Thoracic aorta (tissue), 2 donors: ENCODE results near the gene SYNM. TPM values are rescaled to one million over a fixed set of nuclear protein-coding genes. Genes with fewer than 3 reads are reported as not detected.

Experiments
- ATAC-seq: fragments of 150-250 bp; one replicate; pipeline ENCODE4 v1.8.0; 2017; ENCODE audit warnings: low read depth; ENCODE audit not compliant: insufficient number of reproducible peaks, low FRiP score
- DNase-seq: peaks from one replicate; pipeline ENCODE4 v3.0.0-alpha.2; 2020; ENCODE audit warnings: low spot score
- H3K27ac ChIP-seq, 2 donors: fragments of 200-600 bp; sonication (generic); 1 replicate in 1 of 2; 2 replicates in 1 of 2; pipeline ENCODE4 v1.5.1; 2016; ENCODE audit warnings: mild to moderate bottlenecking in 2 of 2, moderate library complexity in 2 of 2
- H3K27me3 ChIP-seq: fragments of 200-600 bp; sonication (generic); replicated peaks from 2 replicates; pipeline ENCODE4 v1.6.0; 2016; ENCODE audit warnings: mild to moderate bottlenecking; ENCODE audit not compliant: insufficient read depth
- H3K36me3 ChIP-seq: fragments of 200-600 bp; sonication (generic); one replicate; pipeline ENCODE4 v1.5.1; 2016
- H3K4me1 ChIP-seq, 2 donors: fragments of 200-600 bp; sonication (generic); 1 replicate in 1 of 2; 2 replicates in 1 of 2; pipeline versions ENCODE4 v1.5.1 to v1.6.0; 2016; ENCODE audit warnings: low read depth in 2 of 2, mild to moderate bottlenecking in 1 of 2; ENCODE audit not compliant: control insufficient read depth in 1 of 2
- H3K4me3 ChIP-seq: fragments of 200-600 bp; sonication (generic); 2 replicates; pipeline ENCODE4 v1.5.1; 2016; ENCODE audit warnings: mild to moderate bottlenecking
- H3K9me3 ChIP-seq: fragments of 200-600 bp; sonication (generic); 2 replicates; pipeline ENCODE4 v1.5.1; 2016
- total RNA-seq, 2 donors: library from RNA; depleted of rRNA; stranded (reverse); fragments of >200 nt; gene quantifications; one replicate each; pipeline versions ENCODE4 v1.1.0 to v1.2.3, GENCODE V29; 2016
- TF ChIP-seq, protein P1 (sequence below): fragments of 200-600 bp; sonication (generic); IDR thresholded peaks from one replicate; pipeline ENCODE4 v1.5.1; 2019; ENCODE audit warnings: antibody characterized with exemption

SYNM gene
- total RNA-seq, 2 donors from 2014 or later, result 60.9 to 102 TPM

DNA sequence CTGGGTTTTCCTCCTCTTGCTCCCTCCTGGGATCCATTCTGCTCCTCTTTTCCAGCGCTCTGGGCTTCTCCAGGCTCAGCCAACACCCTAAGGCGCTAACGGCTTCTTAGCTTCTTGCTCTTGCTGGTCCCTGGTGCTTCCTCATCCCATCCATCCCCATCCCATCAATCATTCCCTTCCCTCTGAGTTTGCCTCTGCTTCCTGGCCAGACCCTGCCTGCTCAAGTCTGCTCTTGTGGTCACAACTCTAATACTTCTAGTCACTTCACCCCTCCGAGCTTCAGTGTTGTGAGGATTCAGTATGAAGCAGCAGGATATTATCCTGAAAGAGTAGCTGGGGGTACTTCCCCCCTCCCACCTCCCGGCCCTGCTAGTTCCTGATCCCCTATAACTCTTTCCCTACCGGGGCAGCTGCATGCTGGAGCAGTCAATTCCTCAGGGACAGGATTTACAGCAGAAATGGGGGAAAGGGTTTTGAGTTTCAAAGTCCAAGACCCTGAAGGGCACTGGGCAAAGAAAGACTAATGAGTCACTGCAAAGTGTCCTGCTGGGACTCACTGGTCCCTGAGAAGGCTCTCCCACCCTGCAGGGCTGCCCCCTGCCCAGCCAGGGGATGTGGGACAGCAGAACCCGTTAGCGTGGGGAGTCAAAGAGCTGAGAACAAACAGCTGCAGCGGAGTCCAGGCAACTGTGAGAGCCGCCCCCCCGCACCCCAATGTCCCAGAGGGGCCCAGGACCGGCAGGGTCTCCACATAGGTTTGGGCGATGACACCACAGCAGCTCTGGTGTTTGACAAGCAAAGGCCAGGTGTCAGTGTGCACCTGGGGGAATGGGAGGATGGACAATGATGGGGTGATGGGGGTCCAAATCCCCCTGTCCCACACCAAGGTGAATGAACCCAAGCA is 2.3 kb upstream of the SYNM start:
- H3K4me1 ChIP-seq, result peaks cover 4 to 35% of the 10 kb centered on the region in 2 donors
- no peak overlapping the region for H3K4me3 ChIP-seq
- H3K27ac ChIP-seq, result no peak overlapping the region
- no peaks in the 10 kb centered on the region for H3K36me3 ChIP-seq
- ATAC-seq, result no peak
- H3K27me3 ChIP-seq, result no peaks in the 10 kb centered on the region
- no peak for DNase-seq
- H3K9me3 ChIP-seq, result no peaks in the 10 kb centered on the region
- TF ChIP-seq, protein P1, sequence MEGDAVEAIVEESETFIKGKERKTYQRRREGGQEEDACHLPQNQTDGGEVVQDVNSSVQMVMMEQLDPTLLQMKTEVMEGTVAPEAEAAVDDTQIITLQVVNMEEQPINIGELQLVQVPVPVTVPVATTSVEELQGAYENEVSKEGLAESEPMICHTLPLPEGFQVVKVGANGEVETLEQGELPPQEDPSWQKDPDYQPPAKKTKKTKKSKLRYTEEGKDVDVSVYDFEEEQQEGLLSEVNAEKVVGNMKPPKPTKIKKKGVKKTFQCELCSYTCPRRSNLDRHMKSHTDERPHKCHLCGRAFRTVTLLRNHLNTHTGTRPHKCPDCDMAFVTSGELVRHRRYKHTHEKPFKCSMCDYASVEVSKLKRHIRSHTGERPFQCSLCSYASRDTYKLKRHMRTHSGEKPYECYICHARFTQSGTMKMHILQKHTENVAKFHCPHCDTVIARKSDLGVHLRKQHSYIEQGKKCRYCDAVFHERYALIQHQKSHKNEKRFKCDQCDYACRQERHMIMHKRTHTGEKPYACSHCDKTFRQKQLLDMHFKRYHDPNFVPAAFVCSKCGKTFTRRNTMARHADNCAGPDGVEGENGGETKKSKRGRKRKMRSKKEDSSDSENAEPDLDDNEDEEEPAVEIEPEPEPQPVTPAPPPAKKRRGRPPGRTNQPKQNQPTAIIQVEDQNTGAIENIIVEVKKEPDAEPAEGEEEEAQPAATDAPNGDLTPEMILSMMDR, result no peak

DNA sequence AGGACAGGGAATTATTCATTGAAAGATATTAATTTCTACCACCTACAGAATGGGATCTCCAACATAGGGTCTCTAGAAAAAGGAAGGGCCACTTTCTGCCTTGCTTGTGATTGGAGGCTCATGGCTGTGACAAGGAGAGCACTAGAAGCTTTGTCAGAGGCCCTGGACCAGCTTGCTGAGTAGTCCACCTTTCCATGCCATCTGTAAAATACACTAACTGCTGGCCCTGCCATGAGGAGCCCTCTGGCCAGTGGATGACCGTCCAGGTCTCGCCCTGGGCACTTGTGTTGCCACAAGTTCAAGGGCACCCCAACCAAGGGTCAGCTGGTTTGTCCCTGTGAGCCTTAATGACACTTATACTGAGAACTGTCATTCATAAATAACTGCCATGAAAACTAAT is 1.6 kb upstream of the SYNM start:
- ATAC-seq, result no peak
- Histone ChIP-seq H3K4me3 (no peak overlapping the region), H3K4me1 (peaks cover 6 to 42% of the 10 kb centered on the region in 2 donors), H3K27me3 (no peaks in the 10 kb centered on the region), H3K36me3 (no peaks in the 10 kb centered on the region), H3K27ac (no peak overlapping the region), H3K9me3 (no peaks in the 10 kb centered on the region)
- TF ChIP-seq, protein P1, result no peak
- DNase-seq, result no peak

DNA sequence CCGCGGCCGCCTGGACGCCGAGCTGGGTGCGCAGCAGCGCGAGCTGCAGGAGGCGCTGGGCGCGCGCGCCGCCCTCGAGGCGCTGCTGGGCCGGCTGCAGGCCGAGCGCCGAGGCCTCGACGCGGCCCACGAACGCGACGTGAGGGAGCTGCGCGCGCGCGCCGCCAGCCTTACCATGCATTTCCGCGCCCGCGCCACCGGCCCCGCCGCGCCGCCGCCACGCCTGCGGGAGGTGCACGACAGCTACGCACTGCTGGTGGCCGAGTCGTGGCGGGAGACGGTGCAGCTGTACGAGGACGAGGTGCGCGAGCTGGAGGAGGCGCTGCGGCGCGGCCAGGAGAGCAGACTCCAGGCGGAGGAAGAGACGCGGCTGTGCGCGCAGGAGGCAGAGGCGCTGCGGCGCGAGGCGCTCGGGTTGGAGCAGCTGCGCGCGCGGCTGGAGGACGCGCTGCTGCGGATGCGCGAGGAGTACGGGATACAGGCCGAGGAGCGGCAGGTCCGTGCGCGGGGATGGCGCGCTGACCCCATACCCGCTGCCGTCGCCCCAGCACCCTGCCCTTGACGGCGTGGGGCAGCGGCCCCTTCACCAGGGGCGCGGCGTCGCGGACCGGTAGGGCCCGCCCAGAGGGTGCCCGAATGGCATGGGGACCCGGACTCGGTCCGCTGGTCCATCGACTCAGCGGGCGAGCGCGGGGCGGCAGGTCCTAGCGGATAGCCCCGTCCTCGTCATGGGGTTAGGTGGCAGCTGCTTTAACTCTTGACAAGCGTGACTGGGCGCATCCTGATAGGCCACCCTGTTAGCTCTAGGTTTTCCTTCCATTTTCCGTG is 848 bp downstream of the SYNM start:
- Histone ChIP-seq H3K27me3 (no peaks in the 10 kb centered on the region), H3K4me1 (peaks cover 21 to 57% of the 10 kb centered on the region in 2 donors), H3K27ac (peak overlapping the region; percentile 80 to 89), H3K4me3 (peak overlapping the region; percentile 88), H3K9me3 (no peaks in the 10 kb centered on the region), H3K36me3 (no peaks in the 10 kb centered on the region)
- DNase-seq (no peak), ATAC-seq (peak; percentile 3)
- TF ChIP-seq, protein P1, result no peak

DNA sequence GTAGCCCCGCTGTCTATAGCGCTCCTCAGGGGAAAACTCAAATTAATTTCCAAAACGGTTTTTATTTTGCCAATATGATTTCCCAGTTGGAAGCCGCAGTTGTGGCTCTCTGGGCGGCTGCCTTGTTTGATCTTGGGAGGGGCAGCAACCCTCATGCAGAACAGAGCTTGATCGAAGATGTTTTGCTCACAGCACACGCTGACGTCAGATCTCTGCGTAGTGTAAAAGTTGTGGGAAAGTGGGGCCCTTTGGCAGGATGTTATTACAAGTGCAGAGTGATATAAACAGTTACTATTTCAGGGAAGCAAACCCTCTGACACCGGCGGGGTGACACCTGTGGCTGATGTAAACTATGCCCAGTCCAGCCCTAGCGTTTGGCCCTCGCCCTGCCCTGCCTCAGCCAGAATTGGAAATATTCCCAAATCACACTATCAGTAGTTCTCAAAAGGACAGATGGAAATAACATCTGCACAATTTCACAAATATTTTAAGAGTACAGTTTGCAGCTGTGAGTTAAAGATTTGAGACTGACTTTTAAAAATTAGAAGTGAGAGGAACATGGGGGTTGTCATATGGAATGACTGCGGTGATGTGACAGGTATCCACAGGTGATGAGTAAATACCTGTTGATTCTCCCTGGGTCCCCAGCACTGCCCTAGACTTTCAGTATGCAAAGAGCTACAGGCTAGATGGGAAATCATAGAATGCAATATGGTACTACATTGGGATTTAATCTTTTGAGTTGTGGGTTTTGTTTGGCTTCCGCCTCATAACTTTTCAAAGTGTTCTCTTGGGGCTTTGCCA is 1.7 kb downstream of the SYNM start:
- no peak for ATAC-seq
- Histone ChIP-seq H3K4me3 (peak overlapping the region; percentile 88), H3K9me3 (no peaks in the 10 kb centered on the region), H3K4me1 (peaks cover 21 to 62% of the 10 kb centered on the region in 2 donors), H3K27me3 (no peaks in the 10 kb centered on the region), H3K27ac (peak overlapping the region; percentile 80 to 89), H3K36me3 (no peaks in the 10 kb centered on the region)
- no peak for DNase-seq
- TF ChIP-seq, protein P1, result no peak
